Thoracic aorta (tissue), 2 donors: ENCODE measurements around the gene NLN. TPM values are rescaled to one million over a fixed set of nuclear protein-coding genes. Genes with fewer than 3 reads are reported as not detected.
A peak's percentile ranks its signal among the peaks of the same experiment; 100 is the strongest.

Experiments
- ATAC-seq: fragments of 150-250 bp; one replicate; pipeline ENCODE4 v1.8.0; 2017; ENCODE audit warnings: low read depth; ENCODE audit not compliant: insufficient number of reproducible peaks, low FRiP score
- DNase-seq: peaks from one replicate; pipeline ENCODE4 v3.0.0-alpha.2; 2020; ENCODE audit warnings: low spot score
- H3K27ac ChIP-seq, 2 donors: fragments of 200-600 bp; sonication (generic); 1 replicate in 1 of 2; 2 replicates in 1 of 2; pipeline ENCODE4 v1.5.1; 2016; ENCODE audit warnings: mild to moderate bottlenecking in 2 of 2, moderate library complexity in 2 of 2
- H3K27me3 ChIP-seq: fragments of 200-600 bp; sonication (generic); replicated peaks from 2 replicates; pipeline ENCODE4 v1.6.0; 2016; ENCODE audit warnings: mild to moderate bottlenecking; ENCODE audit not compliant: insufficient read depth
- H3K36me3 ChIP-seq: fragments of 200-600 bp; sonication (generic); one replicate; pipeline ENCODE4 v1.5.1; 2016
- H3K4me1 ChIP-seq, 2 donors: fragments of 200-600 bp; sonication (generic); 1 replicate in 1 of 2; 2 replicates in 1 of 2; pipeline versions ENCODE4 v1.5.1 to v1.6.0; 2016; ENCODE audit warnings: low read depth in 2 of 2, mild to moderate bottlenecking in 1 of 2; ENCODE audit not compliant: control insufficient read depth in 1 of 2
- H3K4me3 ChIP-seq: fragments of 200-600 bp; sonication (generic); 2 replicates; pipeline ENCODE4 v1.5.1; 2016; ENCODE audit warnings: mild to moderate bottlenecking
- H3K9me3 ChIP-seq: fragments of 200-600 bp; sonication (generic); 2 replicates; pipeline ENCODE4 v1.5.1; 2016
- total RNA-seq, 2 donors: library from RNA; depleted of rRNA; stranded (reverse); fragments of >200 nt; gene quantifications; one replicate each; pipeline versions ENCODE4 v1.1.0 to v1.2.3, GENCODE V29; 2016
- TF ChIP-seq, protein P1 (sequence below): fragments of 200-600 bp; sonication (generic); IDR thresholded peaks from one replicate; pipeline ENCODE4 v1.5.1; 2019; ENCODE audit warnings: antibody characterized with exemption

The NLN gene
- total RNA-seq, 2 donors from 2014 or later = 6.8 to 24.1 TPM

DNA sequence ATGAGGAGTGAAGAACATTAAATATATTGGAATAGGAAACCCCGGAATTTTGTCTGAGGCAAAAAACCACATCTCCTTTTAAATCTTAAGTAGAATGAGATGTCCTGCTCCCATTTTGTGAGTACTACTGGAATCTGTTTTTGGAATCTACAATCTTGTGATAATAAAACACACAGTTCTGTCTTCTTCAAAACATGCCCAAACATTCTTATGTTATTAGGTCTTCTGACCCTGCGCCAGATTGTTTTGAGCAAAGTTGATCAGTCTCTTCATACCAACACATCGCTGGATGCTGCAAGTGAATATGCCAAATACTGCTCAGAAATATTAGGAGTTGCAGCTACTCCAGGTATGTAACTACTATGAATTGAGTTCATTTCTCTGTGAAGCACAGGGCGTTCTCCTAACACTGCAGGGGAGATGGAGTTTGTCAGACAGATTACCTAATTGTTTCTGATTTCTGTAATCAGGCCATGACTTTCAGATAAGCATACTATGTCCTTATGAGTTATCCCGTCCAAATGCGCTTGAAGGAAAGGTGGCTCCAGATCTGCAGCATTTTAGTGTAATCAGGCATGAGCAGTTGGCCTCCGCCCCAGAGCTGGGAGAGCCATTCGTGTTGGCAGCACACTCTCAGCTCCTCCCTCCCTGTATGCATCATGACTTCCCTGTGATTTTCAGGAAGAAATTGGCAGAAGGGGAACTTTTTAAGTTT is 88.0 kb downstream of the NLN start:
- Histone ChIP-seq H3K4me3 (peak overlapping the region; percentile 12), H3K27ac (peak overlapping the region in 1 of 2 donors; percentile 6), H3K27me3 (no peaks in the 10 kb centered on the region), H3K4me1 (peaks cover 11 to 32% of the 10 kb centered on the region in 2 donors), H3K9me3 (no peaks in the 10 kb centered on the region), H3K36me3 (no peaks in the 10 kb centered on the region)
- TF ChIP-seq, protein P1, sequence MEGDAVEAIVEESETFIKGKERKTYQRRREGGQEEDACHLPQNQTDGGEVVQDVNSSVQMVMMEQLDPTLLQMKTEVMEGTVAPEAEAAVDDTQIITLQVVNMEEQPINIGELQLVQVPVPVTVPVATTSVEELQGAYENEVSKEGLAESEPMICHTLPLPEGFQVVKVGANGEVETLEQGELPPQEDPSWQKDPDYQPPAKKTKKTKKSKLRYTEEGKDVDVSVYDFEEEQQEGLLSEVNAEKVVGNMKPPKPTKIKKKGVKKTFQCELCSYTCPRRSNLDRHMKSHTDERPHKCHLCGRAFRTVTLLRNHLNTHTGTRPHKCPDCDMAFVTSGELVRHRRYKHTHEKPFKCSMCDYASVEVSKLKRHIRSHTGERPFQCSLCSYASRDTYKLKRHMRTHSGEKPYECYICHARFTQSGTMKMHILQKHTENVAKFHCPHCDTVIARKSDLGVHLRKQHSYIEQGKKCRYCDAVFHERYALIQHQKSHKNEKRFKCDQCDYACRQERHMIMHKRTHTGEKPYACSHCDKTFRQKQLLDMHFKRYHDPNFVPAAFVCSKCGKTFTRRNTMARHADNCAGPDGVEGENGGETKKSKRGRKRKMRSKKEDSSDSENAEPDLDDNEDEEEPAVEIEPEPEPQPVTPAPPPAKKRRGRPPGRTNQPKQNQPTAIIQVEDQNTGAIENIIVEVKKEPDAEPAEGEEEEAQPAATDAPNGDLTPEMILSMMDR = no peak
- DNase-seq = no peak
- no peak for ATAC-seq

DNA sequence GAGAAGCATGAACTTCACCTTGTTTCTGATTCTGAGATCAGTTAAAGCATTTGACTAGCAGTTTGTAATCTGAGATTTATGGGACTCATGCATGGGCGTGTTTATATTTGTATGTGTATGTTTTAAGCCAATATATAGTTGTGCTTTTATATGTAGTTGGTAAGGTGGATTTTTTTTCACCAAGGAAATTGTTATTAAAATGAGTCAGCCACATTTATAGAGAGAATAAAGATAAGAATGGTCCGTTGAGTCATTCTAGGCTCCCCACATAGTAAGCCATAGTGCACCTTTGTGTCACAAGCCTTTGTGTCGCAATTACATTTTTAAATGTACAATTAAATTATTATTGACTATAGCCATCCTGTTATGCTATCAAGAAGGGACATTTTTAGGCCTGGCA is 89.0 kb downstream of the NLN start:
- TF ChIP-seq, protein P1 = no peak
- no peak for DNase-seq
- Histone ChIP-seq H3K27ac (no peak overlapping the region), H3K36me3 (no peaks in the 10 kb centered on the region), H3K4me3 (no peak overlapping the region), H3K9me3 (no peaks in the 10 kb centered on the region), H3K27me3 (no peaks in the 10 kb centered on the region), H3K4me1 (peaks cover 11 to 32% of the 10 kb centered on the region in 2 donors)
- no peak for ATAC-seq

DNA sequence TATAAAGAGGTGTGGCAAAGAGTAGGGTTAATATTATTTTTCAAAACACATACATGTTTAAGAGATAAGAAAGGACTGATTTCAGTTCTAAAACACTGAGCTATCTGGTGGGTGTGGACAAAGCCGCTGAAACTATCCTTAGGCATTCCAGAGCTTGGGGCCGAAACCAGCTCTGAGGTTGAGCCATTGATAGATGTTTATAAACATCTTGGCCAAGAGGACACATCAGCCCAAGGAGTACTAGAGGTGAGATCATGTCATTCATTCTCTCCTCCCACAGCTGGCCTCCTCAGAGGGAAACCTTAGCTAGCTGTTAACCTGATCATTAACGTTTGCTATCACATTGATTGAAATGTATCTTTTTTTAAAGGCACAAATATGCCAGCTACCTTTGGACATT is 89.9 kb downstream of the NLN start:
- DNase-seq (no peak), ATAC-seq (no peak)
- H3K27ac ChIP-seq = no peak overlapping the region
- H3K4me1 ChIP-seq = peaks cover 11 to 32% of the 10 kb centered on the region in 2 donors
- no peaks in the 10 kb centered on the region for H3K27me3 ChIP-seq
- no peaks in the 10 kb centered on the region for H3K9me3 ChIP-seq
- H3K4me3 ChIP-seq = no peak overlapping the region
- TF ChIP-seq, protein P1 = no peak
- H3K36me3 ChIP-seq = no peaks in the 10 kb centered on the region

DNA sequence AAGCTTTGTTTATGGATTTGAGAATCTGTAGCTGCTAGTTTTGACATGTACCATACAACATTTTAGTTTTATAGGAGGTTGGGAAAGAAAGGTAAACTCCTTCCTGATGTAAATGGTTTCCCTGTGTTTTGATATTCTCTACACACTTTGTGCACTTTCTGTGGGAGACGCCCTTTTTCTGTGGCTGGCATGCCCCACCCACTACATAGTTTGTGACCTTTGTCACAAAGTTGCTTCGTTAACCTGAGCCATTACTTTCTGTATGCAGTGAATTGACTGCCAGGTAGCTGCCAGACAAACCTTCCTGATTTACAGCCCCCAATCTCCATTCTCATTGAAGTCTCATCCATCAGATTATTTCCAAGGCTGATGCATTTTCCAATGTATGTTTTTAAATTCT is 90.6 kb downstream of the NLN start:
- ATAC-seq = no peak
- H3K4me3 ChIP-seq = no peak overlapping the region
- TF ChIP-seq, protein P1 = no peak

DNA sequence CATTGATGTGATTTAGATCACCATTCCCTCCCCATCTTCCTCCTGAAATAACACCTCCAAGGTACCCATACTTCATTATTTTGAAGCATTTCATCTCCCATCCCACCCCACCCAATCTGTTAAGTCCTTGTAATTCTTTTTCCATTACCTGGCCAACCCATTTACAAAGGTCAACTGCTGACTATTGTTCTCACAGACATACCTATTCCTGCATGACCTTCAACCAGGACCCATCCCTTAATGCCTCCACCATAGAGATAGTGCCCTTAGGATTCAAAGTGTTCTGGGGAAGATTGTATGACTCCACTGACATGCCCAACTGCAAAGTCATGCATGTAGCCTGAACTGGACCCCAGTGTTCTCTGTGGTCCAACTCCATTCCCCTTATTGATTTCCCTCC is 91.2 kb downstream of the NLN start:
- H3K4me3 ChIP-seq = no peak overlapping the region
- H3K9me3 ChIP-seq = no peaks in the 10 kb centered on the region
- no peaks in the 10 kb centered on the region for H3K27me3 ChIP-seq
- ATAC-seq (no peak), DNase-seq (no peak)
- TF ChIP-seq, protein P1 = no peak
- peaks cover 11 to 29% of the 10 kb centered on the region in 2 donors for H3K4me1 ChIP-seq
- no peak overlapping the region for H3K27ac ChIP-seq
- H3K36me3 ChIP-seq = no peaks in the 10 kb centered on the region

More for the DNA sequence above, 90.6 kb downstream of the NLN start:
- Histone ChIP-seq H3K4me1 (peaks cover 11 to 32% of the 10 kb centered on the region in 2 donors), H3K27me3 (no peaks in the 10 kb centered on the region), H3K36me3 (no peaks in the 10 kb centered on the region), H3K27ac (no peak overlapping the region), H3K9me3 (no peaks in the 10 kb centered on the region)
- no peak for DNase-seq
